ENCODE measurements around the gene PPY.

Gene PPY

GRCh38 chr17:43915559-43915958 is 26.7 kb downstream of the PPY start:
- Histone ChIP-seq H3K9ac (ENCODE audit: low read length in 2 of 2) (no peak overlapping the region), H3K27me3 (ENCODE audit: control insufficient read depth in 1 of 2, insufficient read depth in 2 of 2, low read length in 2 of 2) (peaks cover 8 to 14% of the 10 kb centered on the region in 2 donors), H3K36me3 (ENCODE audit: control insufficient read depth in 2 of 2, insufficient read depth in 2 of 2, low read length in 2 of 2) (no peaks in the 10 kb centered on the region), H3K4me3 (ENCODE audit: low read length in 2 of 2) (no peak overlapping the region), H3K27ac (ENCODE audit: low read length) (no peak overlapping the region), H3K9me3 (ENCODE audit: control insufficient read depth in 2 of 2, low read length in 2 of 2) (no peaks in the 10 kb centered on the region), H3K4me1 (ENCODE audit: control insufficient read depth, insufficient read depth, low read length) (peaks cover 2% of the 10 kb centered on the region)

- H3K9me3 ChIP-seq (ENCODE audit: control insufficient read depth in 2 of 2, low read length in 2 of 2), result no peaks in the 10 kb centered on the region
- peaks cover 8 to 14% of the 10 kb centered on the region in 2 donors for H3K27me3 ChIP-seq (ENCODE audit: control insufficient read depth in 1 of 2, insufficient read depth in 2 of 2, low read length in 2 of 2)
- peaks cover 2% of the 10 kb centered on the region for H3K4me1 ChIP-seq (ENCODE audit: control insufficient read depth, insufficient read depth, low read length)
- H3K36me3 ChIP-seq (ENCODE audit: control insufficient read depth in 2 of 2, insufficient read depth in 2 of 2, low read length in 2 of 2), result no peaks in the 10 kb centered on the region
- H3K9ac ChIP-seq (ENCODE audit: low read length in 2 of 2), result no peak overlapping the region
- no peak overlapping the region for H3K27ac ChIP-seq (ENCODE audit: low read length)
- no peak overlapping the region for H3K4me3 ChIP-seq (ENCODE audit: low read length in 2 of 2)
Observed at GRCh38 chr17:43914451-43914850, 27.8 kb downstream of the PPY start.

GRCh38 chr17:43913584-43913983 is 28.7 kb downstream of the PPY start:
- Histone ChIP-seq H3K36me3 (ENCODE audit: control insufficient read depth in 2 of 2, insufficient read depth in 2 of 2, low read length in 2 of 2) (no peaks in the 10 kb centered on the region), H3K4me3 (ENCODE audit: low read length in 2 of 2) (no peak overlapping the region), H3K4me1 (ENCODE audit: control insufficient read depth, insufficient read depth, low read length) (peaks cover 4% of the 10 kb centered on the region), H3K27me3 (ENCODE audit: control insufficient read depth in 1 of 2, insufficient read depth in 2 of 2, low read length in 2 of 2) (peaks cover 8 to 14% of the 10 kb centered on the region in 2 donors), H3K27ac (ENCODE audit: low read length) (no peak overlapping the region), H3K9ac (ENCODE audit: low read length in 2 of 2) (no peak overlapping the region), H3K9me3 (ENCODE audit: control insufficient read depth in 2 of 2, low read length in 2 of 2) (no peaks in the 10 kb centered on the region)

GRCh38 chr17:43912635-43913304 is 29.5 kb downstream of the PPY start:
- no peak overlapping the region for H3K9ac ChIP-seq (ENCODE audit: low read length in 2 of 2)
- H3K4me3 ChIP-seq (ENCODE audit: low read length in 2 of 2), result no peak overlapping the region
- H3K27ac ChIP-seq (ENCODE audit: low read length), result no peak overlapping the region
- no peaks in the 10 kb centered on the region for H3K36me3 ChIP-seq (ENCODE audit: control insufficient read depth in 2 of 2, insufficient read depth in 2 of 2, low read length in 2 of 2)
- H3K27me3 ChIP-seq (ENCODE audit: control insufficient read depth in 1 of 2, insufficient read depth in 2 of 2, low read length in 2 of 2), result peaks cover 8 to 12% of the 10 kb centered on the region in 2 donors
- H3K9me3 ChIP-seq (ENCODE audit: control insufficient read depth in 2 of 2, low read length in 2 of 2), result no peaks in the 10 kb centered on the region
- H3K4me1 ChIP-seq (ENCODE audit: control insufficient read depth, insufficient read depth, low read length), result peaks cover 10% of the 10 kb centered on the region

DNA sequence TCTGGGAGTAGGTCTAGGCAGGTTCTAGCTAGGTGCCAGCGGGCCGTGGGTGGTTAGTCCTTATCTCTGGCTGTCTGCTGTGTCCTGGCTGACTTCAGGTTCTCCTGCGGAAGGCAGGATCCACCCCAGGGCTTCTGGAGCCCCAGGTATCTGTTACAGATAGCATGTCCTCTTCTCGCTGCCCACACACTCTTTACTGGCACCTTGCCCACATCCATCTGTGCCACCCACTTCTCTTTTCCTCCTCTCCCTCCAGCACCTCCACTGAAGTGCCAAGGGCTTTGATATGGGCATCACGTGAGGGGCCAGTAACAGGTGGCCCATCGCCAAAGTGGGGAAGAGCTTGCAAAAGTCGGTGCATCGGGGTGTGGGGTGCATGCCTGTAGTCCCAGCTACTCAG is 30.4 kb downstream of the PPY start:
- H3K27me3 ChIP-seq (ENCODE audit: control insufficient read depth in 1 of 2, insufficient read depth in 2 of 2, low read length in 2 of 2), result peaks cover 4 to 8% of the 10 kb centered on the region in 2 donors
- H3K9ac ChIP-seq (ENCODE audit: low read length in 2 of 2), result no peak overlapping the region
- no peaks in the 10 kb centered on the region for H3K36me3 ChIP-seq (ENCODE audit: control insufficient read depth in 2 of 2, insufficient read depth in 2 of 2, low read length in 2 of 2)
- no peak overlapping the region for H3K4me3 ChIP-seq (ENCODE audit: low read length in 2 of 2)
- no peaks in the 10 kb centered on the region for H3K9me3 ChIP-seq (ENCODE audit: control insufficient read depth in 2 of 2, low read length in 2 of 2)
- H3K27ac ChIP-seq (ENCODE audit: low read length), result no peak overlapping the region
- peaks cover 11% of the 10 kb centered on the region for H3K4me1 ChIP-seq (ENCODE audit: control insufficient read depth, insufficient read depth, low read length)

GRCh38 chr17:43909537-43910231 is 32.6 kb downstream of the PPY start:
- no peaks in the 10 kb centered on the region for H3K9me3 ChIP-seq (ENCODE audit: control insufficient read depth in 2 of 2, low read length in 2 of 2)
- peaks cover 3 to 5% of the 10 kb centered on the region in 2 donors for H3K27me3 ChIP-seq (ENCODE audit: control insufficient read depth in 1 of 2, insufficient read depth in 2 of 2, low read length in 2 of 2)
- no peak overlapping the region for H3K9ac ChIP-seq (ENCODE audit: low read length in 2 of 2)
- peaks cover 24% of the 10 kb centered on the region for H3K4me1 ChIP-seq (ENCODE audit: control insufficient read depth, insufficient read depth, low read length)
- H3K27ac ChIP-seq (ENCODE audit: low read length), result no peak overlapping the region
- no peaks in the 10 kb centered on the region for H3K36me3 ChIP-seq (ENCODE audit: control insufficient read depth in 2 of 2, insufficient read depth in 2 of 2, low read length in 2 of 2)
- H3K4me3 ChIP-seq (ENCODE audit: low read length in 2 of 2), result no peak overlapping the region

DNA sequence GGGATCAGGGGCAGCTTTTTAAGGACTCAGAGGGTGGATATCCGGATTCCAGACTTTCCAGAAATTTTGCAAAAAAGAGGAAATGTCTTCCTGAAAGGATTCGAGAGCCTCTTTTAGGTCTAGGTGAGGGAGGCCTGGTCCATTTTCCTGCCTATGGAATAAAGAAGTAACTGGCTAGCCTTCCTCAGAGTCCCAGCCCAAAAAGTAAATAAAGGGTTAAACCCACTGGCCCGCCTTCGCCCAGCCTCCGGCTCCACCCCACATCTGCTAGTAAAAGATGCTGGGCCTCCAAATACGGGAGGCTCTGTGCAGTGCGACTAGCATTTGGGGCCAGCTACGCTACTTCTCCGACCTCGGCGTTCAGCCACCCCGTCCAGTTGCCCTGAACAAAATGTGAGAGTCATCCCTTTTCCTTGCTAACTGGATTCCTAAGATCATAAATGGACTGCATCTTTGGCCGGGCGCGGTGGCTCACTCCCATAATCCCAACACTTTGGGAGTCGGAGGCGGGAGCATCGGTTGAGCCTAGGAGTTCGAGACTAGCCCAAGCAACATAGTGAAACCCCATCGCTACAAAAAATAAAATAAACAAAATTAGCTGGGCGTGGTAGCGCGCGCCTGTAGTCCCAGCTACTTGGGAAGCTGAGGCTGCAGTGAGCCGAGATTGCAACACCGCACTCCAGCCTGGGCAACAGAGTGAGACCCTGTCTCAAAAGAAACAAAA is 34.1 kb downstream of the PPY start:
- peaks cover 0 to 2% of the 10 kb centered on the region in 2 donors for H3K27me3 ChIP-seq (ENCODE audit: control insufficient read depth in 1 of 2, insufficient read depth in 2 of 2, low read length in 2 of 2)
- H3K9ac ChIP-seq (ENCODE audit: low read length in 2 of 2), result peak overlapping the region; percentile 90 to 96
- peak overlapping the region; percentile 68 to 88 for H3K4me3 ChIP-seq (ENCODE audit: low read length in 2 of 2)
- peaks cover 24% of the 10 kb centered on the region for H3K4me1 ChIP-seq (ENCODE audit: control insufficient read depth, insufficient read depth, low read length)
- H3K27ac ChIP-seq (ENCODE audit: low read length), result peak overlapping the region; percentile 96
- peaks cover 5 to 7% of the 10 kb centered on the region in 2 donors for H3K36me3 ChIP-seq (ENCODE audit: control insufficient read depth in 2 of 2, insufficient read depth in 2 of 2, low read length in 2 of 2)
- no peaks in the 10 kb centered on the region for H3K9me3 ChIP-seq (ENCODE audit: control insufficient read depth in 2 of 2, low read length in 2 of 2)

GRCh38 chr17:43907425-43907981 is 34.8 kb downstream of the PPY start, which contains the start of gene MPP2:
MPP2 (minus strand) TSS chr17:43907536; CDS start chr17:43904460, 3,076 bp downstream.
- Histone ChIP-seq H3K4me1 (ENCODE audit: control insufficient read depth, insufficient read depth, low read length) (peaks cover 24% of the 10 kb centered on the region), H3K9ac (ENCODE audit: low read length in 2 of 2) (peak within 1 kb of the TSS; percentile 90 to 96), H3K27me3 (ENCODE audit: control insufficient read depth in 1 of 2, insufficient read depth in 2 of 2, low read length in 2 of 2) (no peaks in the 10 kb centered on the region), H3K4me3 (ENCODE audit: low read length in 2 of 2) (peak within 1 kb of the TSS; percentile 68 to 88), H3K36me3 (ENCODE audit: control insufficient read depth in 2 of 2, insufficient read depth in 2 of 2, low read length in 2 of 2) (peaks cover 5 to 7% of the 10 kb centered on the region in 2 donors), H3K27ac (ENCODE audit: low read length) (peak within 1 kb of the TSS; percentile 96), H3K9me3 (ENCODE audit: control insufficient read depth in 2 of 2, low read length in 2 of 2) (no peaks in the 10 kb centered on the region)

- H3K9ac ChIP-seq (ENCODE audit: low read length in 2 of 2), result peak overlapping the region; percentile 90 to 96
Observed at GRCh38 chr17:43906951-43907424, 35.3 kb downstream of the PPY start.

More at GRCh38 chr17:43906951-43907424, 35.3 kb downstream of the PPY start:
- Histone ChIP-seq H3K4me3 (ENCODE audit: low read length in 2 of 2) (peak overlapping the region; percentile 68 to 88), H3K27me3 (ENCODE audit: control insufficient read depth in 1 of 2, insufficient read depth in 2 of 2, low read length in 2 of 2) (no peaks in the 10 kb centered on the region), H3K9me3 (ENCODE audit: control insufficient read depth in 2 of 2, low read length in 2 of 2) (no peaks in the 10 kb centered on the region), H3K4me1 (ENCODE audit: control insufficient read depth, insufficient read depth, low read length) (peaks cover 24% of the 10 kb centered on the region), H3K36me3 (ENCODE audit: control insufficient read depth in 2 of 2, insufficient read depth in 2 of 2, low read length in 2 of 2) (peaks cover 5 to 7% of the 10 kb centered on the region in 2 donors), H3K27ac (ENCODE audit: low read length) (peak overlapping the region; percentile 96)

All from stomach smooth muscle (tissue), 2 donors.